HG03280 (cell line): ENCODE measurements around the gene SRGAP1.

Experiments used
- ATAC-seq: cut with Tn5 transposase; IDR thresholded peaks from one replicate; pipeline ENCODE4 v1.9.1; 2021; ENCODE audit warnings: mild to moderate bottlenecking, moderate library complexity; ENCODE audit not compliant: unreplicated experiment

The SRGAP1 gene

DNA sequence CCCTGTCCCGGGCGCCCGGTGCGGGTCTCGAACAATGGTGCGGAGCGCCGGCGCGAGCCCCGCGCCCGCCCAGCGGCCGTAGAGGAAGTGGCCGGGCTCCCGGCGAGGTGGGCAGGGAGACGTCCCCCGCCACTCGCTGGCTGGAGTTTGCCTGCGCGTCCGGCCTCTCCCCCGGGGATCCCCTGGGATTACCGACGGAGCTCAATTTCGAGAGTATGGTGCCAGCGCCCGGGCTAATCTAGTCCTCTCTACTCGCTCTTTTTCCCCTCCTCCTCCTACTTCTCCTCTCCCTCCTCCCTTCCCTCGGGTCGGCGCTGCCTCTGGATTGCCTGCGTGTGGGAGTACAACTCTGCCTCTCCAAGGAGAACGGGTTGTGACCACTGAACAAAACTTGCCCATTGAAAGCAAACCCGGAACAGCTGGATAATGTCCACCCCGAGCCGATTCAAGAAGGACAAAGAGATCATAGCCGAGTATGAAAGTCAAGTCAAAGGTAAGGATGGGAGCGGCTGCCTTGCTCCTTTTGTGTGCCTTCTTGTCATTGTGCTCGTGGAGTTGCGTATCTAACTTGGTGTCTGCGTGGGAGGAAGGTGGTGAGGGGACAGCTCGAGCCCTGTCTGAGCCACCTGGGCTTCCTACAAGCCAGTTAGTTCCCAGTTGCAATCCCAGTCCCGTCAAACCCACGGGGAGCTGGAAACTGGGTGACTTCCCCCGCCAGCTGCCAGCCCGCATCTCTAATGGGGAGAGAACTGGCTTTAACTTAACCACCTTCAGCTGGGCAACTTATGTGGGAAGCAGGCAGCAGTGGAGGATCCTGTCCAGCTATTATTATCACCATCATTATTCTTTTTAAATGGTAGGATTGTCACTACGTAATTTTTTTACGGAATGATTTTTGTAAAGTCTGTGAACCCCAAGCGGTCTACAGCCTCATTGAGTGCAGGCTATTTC, at the start of gene SRGAP1:
Gene SRGAP1, plus strand, starts transcription at position 310 of the 951 bp plus-strand sequence. Its CDS starts 117 bp downstream, at position 427.
- no peak for ATAC-seq

DNA sequence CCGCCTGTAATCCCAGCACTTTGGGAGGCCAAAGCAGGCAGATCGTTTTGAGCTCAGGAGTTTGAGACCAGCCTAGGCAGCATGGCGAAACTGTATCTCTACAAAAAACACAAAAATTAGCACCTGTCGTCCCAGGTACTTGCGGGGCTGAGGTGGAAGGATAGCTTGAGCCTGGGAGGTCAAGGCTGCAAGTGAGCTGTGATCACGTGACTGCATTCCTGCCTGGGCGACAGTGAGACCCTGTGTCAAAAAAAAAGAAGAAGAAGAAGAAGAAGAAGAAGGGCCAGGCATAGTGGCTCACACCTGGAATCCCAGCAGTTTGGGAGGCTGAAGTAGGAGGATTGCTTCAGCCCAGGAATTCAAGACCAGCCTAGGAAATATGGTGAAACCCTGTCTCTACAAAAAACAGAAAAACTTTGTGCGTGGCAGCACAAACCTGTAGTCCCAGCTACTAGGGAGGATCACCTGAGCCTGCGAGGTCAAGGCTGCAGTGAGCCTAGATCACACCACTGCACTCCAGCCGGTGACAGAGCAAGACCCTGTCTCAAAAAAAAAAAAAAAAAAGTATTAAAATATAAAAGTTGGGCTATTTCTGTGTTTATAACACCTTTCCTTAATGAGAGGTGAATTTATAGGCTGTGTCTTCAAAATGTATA, 49.3 kb upstream of the SRGAP1 start:
- no peak for ATAC-seq

DNA sequence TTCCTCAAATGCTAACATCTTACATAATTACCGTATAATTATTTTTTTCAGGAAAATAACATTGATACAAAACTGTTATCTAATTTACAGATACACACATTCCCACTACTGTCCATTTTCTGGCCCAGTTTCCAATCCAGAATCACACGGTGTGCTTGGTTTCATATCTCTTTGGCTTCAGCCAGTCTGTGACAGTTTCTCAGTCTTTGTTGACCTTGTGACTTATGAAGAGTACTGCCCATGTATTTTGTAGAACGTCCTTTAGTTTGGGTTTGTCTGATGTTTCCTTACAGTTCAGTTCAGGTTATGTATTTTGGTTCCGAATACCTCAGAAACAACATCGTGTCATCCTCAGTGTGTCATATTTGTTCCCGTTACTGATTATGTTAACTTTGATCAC, 48.6 kb upstream of the SRGAP1 start:
- no peak for ATAC-seq

DNA sequence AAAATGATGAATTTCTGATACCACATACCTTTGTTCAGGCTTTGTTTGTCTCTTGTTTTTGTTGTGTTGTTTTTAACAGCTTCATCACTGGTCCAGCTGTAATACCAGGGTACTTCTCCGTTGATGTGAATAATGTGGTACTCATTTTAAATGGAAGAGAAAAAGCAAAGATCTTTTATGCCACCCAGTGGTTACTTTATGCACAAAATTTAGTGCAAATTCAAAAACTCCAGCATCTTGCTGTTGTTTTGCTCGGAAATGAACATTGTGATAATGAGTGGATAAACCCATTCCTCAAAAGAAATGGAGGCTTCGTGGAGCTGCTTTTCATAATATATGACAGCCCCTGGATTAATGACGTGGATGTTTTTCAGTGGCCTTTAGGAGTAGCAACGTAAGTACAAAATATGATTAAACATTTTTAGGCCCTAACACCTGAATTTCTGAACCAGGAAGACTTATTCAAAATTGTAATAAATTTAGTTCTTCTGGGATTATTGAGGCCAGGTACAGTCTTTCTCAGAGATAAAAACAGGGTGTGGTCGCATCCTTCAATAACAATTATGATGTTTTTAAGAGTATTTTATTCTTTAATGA, 42.4 kb upstream of the SRGAP1 start:
- ATAC-seq: no peak

DNA sequence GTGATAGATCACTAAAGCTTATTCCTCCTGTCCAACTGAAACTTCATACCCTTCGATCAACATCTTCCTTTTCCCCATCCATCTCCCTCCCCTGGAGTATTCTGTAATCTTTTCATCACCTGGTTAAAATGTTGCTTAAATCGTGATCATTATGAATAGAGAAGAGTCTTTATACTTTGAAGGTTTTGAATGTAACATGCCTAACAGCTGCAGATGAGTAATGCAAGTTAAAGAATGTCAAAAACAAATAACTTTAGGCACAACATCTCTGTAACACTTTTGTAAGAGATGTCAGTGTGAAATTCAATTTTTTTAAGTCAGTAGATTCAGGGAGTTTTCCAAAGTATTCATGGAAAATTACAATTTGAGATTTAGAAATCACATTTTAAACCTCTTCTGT, 39.8 kb upstream of the SRGAP1 start:
- no peak for ATAC-seq

DNA sequence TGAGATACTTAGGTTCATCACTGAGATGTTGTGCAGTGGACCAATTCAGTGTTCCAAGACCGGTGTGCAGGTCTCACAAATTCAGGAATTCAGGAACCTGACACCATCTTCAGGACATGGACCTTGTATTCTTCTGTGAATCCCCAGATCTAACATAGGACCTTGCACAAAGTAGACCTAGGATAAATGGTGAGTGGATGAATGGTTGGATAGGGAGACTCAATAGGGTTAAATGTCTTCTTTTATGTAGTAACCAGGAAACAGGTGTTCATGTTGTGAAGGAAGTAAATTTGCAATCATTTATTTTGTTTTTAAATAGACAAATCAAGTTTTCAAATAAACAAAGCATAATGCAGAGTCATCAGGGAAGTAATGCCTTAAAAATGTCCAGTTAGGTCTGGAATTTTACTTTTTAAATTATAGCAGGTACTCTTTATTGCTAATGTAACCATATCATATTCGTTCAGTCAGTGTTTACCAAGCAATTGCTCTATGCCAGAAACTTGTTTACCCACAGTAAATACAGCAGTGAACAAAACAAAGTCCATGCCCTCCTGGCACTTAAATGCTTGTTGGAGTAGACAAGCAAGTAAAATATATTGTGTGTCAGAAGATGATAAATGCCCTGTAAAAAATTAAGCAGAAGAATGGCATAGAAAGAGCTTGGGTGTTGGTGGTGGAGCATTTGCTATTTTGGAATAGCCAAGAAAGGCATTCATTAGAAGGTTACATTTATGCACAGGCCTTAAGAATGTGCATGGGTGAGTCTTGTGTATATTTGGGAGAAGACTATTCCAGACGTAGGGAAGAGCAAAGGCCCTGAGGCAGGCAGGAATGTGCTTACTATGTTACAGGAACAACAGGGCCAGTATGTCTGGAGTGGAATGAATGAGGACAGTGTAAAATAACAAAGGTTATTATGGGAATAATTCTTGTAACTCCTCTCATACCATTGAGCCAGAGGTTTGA, 38.5 kb upstream of the SRGAP1 start:
- no peak for ATAC-seq

DNA sequence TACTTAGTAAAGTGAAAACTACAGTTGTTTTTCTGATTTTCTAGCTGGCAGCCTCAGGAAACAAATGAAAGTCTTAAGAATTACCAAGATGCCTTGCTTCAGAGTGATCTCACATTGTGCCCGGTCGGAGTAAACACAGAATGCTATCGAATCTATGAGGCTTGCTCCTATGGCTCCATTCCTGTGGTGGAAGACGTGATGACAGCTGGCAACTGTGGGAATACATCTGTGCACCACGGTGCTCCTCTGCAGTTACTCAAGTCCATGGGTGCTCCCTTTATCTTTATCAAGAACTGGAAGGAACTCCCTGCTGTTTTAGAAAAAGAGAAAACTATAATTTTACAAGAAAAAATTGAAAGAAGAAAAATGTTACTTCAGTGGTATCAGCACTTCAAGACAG, 35.9 kb upstream of the SRGAP1 start:
- no peak for ATAC-seq

DNA sequence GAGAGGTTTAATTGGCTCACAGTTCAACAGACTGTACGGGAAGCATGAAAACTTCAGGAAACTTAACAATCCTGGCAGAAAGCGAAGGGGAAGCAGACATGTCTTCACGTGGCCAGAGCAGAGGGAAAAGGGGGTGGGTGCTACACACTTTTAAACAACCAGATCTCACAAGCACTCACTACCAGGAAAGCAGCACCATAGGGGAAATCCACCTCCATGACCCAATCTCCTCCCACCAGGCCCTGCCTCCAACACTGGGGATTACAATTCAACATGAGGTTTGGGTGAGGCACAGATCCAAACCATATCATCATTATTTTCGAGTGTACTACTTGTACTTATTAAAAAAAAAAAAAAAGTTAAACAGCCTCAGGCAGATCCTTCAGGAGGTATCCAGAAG, 34.9 kb upstream of the SRGAP1 start:
- ATAC-seq: no peak

DNA sequence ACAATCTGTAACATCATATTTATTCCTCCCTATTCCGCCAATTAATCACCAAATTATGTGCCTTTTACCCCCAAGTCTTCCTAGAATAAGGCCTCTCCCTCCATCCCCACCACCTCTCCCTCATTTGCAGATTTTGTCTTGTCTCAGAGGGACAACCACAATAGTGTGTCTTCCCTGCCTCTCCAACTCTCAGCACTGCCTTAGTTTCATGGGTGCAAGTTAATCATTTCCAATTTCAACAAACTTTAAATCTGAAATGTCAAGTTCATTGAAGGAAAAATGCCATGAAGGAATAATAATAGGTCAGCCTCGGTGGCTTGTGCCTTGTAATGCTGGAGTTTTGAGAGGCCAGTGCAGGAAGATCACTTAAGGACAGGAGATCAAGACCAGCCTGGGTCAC, 33.2 kb upstream of the SRGAP1 start:
- no peak for ATAC-seq

DNA sequence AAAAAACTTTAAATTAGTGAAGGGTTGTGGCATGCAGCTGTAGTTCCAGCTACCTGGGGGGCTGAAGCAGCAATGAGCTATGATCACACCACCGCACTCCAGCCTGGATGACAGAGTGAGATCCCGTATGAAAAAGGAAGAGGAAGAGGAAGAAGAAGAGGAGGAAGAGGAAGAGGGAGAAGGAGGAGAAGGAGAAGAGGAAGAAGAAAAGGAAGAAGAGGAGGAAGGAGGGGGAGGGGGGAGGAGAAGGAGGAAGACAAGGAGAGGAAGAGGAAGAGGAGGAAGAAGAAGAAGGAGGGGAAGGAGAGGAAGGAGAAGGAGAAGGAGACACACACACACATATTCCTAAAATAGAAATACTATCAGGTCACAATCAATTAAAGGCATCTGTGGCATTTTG, 32.7 kb upstream of the SRGAP1 start:
- ATAC-seq: no peak

DNA sequence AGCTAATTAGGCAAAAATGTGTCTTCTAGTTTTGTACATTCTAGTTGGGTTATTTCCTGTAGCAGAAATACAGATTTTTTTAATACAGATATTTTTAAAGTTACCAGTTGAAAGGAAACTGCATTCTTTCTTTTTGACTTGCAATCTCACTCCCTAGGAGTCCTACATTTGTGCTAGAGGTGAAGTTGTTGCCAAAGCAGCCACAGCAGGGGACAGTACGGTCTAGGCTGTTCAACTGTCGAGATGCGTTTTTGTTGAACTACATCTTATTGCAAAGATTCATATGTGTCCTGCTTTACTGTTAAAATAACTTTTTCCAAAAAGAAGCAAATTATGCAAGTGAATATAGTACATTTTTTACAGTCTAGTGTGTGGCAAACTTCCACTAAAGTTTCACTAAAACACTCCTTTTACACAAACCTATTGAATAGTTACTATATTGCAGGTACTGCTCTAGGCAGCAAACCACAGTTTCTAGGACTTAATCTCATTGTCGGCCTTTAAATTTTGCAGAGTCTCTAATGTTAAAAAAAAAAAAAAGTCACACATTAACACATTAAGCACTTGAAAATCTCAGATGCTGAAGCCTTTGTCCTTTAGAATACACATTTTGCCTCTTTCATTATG, 30.2 kb upstream of the SRGAP1 start:
- peak; percentile 42 for ATAC-seq

DNA sequence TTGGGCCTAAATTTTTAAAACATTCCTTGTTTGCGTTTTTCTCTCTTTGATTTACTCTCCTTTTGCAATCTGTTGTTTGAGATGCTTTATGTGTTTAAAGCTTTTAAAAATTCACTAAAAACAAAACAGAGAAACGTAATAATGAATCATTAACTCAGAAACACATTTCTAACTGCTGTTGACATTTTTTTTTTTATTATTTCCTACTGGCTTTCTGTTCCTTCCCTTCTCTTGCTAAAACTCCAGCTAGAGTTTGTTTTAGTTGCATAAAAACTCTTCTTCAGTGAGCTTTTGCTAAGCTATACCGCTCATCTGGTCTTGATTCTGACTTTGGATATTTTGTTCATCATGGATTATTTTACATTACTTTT, 29.0 kb upstream of the SRGAP1 start:
- no peak for ATAC-seq

DNA sequence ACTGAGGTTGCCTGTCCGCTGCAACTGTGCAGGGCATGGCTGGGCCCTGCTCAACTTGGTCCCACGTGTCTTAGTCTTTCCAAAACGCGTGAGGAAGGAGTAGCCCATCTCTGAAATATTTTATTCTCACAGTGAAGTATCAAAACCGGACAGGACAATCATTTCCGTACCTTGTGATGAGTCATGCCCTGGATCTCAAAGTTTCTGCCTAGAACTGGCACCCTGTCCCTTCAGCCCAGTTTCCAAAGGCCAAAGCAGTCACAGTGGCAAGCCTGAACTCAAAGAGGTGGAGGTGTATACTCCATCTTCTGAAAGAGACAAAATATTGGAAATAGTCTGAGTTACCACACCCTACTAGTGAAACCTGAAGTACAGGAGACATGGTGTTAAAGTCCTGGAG, 28.5 kb upstream of the SRGAP1 start:
- no peak for ATAC-seq

DNA sequence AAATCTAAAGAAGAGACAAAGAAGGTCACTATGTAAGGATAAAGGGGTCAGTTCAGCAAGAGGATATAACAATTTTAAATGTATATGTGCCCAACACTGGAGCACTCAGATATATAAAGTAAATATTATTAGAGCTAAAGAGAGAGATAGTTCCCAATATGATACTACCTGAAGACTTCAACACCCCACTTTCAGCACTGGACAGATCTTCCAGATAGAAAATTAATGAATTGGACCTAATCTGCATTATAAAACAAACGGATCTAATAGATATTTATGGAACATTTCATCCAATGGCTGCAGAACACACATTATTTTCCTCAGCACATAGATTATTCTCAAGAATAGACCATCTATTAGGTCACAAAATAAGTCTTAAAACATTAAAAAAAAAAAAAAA, 24.1 kb upstream of the SRGAP1 start:
- ATAC-seq: no peak

DNA sequence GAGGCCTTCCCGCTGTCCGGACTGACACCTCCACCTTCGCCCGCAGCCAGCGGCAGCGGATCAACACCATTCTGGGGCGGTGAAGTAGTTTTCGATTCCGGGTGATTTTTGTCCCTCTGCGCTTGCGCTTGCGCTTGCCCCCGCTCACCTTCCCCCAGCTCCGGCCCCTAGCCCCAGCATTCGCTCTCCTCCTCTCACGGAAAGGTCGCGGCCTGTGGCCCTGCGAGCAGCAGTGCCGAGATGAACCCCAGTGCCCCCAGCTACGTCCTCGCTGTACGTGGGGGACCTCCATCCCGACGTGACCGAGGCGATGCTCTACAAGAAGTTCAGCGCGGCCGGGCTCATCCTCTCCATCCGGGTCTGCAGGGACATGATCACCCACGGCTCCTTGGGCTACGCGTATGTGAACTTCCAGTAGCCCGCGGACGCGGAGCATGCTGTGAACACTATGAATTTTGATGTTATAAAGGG, 22.7 kb upstream of the SRGAP1 start:
- no peak for ATAC-seq

DNA sequence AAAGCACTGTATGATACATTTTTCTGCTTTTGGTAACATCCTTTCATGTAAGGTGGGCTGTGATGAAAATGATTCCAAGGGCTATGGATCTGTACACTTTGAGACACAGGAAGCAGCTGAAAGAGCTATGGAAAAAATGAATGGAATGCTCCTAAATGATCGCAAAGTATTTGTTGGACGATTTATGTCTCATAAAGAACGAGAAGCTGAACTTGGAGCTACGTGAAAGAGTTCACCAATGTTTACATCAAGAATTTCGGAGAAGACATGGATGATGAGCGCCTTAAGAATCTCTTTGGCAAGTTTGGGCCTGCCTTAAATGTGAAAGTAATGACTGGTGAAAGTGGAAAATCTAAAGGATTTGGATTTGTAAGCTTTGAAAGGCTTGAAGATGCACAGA, 22.1 kb upstream of the SRGAP1 start:
- no peak for ATAC-seq

DNA sequence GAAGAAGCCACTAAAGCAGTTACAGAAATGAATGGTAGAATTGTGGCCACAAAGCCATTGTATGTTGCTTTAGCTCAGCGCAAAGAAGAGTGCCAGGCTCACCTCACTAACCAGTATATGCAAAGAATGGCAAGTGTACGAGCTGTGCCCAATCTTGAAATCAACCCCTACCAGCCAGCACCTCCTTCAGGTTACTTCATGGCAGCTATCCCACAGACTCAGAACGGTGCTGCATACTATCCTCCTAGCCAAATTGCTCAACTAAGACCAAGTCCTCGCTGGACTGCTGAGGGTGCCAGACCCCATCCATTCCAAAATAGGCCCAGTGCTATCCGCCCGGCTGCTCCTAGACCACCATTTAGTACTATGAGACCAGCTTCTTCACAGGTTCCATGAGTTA, 21.5 kb upstream of the SRGAP1 start:
- ATAC-seq: no peak

DNA sequence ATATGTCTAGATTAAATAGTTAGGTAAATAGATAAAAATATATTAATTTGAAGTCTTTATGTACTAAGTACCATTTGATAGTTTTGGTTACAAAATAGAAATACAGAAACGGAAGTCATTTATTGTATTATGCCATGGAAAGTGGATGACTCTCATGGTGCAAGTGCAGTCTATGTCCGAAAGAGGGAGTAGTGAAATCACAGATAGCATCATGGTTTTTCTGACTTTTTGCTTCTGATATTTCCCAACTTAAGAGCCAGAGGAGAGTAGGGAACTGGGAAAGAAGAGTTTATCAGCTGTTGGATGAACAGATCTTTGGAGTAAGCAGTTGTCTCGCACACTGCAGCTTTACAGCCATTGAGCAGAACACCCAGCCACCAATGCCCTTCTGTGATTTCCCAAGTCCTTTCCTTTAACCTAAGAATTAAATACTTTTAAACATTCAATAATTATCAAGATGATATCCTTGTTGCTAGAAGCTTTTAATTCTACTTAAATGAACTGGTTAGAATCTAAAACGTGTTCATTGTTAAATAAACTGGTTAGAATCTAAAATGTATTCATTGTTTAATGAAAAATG, 18.4 kb upstream of the SRGAP1 start:
- ATAC-seq: peak; percentile 92

DNA sequence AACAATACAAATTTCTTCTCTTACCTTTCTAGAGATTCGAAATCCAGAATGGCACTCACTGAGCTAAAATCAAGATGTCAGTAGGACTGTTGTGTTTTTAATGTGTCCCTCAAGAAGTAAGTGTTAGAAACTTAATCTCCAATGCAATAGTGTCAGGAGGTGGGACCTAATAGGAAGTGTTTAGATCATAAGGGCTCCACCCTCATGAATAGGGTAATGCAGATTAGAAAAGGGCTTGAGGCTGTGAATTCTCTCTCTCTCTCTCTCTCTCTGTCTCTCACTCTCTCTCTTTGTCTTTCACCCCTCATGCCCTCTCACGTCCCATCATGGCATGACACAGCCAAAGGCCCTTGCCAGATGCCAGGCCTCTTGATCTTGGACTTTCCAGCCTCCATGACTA, 15.6 kb upstream of the SRGAP1 start:
- no peak for ATAC-seq

DNA sequence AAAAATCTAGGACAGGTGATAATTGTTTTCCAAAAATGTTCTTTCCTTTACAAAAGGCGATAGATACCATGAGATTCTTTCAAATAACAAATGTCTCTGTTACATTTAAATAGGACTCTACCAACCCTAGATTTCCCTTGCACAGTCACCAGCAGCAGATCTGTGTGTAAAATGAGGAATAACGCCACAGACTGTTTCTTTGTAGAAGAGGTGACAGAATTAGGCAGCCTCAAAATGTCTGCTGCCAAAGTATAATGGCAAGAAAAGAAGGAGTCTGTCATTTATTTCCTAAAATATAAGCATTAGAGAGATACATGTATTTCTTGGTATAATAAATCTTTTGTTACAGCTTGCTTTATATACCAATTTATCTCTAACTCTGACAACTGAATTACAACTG, 8.5 kb upstream of the SRGAP1 start:
- no peak for ATAC-seq
